ENCODE results near the gene ARHGAP28. TPM values are rescaled to one million over a fixed set of nuclear protein-coding genes. Genes with fewer than 3 reads are reported as not detected.

Gene ARHGAP28
- total and polyA plus RNA-seq, 7 donors = 0.65 to 8.8 (median 3.0) TPM

- ATAC-seq = no peak
- Histone ChIP-seq H3K9me3 (no peaks in the 10 kb centered on the region), H3K4me3 (no peak overlapping the region), H3K27ac (no peak overlapping the region), H3K36me3 (ENCODE audit: insufficient read depth in 1 of 2, low read depth in 1 of 2) (no peaks in the 10 kb centered on the region), H3K27me3 (ENCODE audit: insufficient read depth in 3 of 3, low read length in 2 of 3) (no peaks in the 10 kb centered on the region), H3K4me1 (no peaks in the 10 kb centered on the region)
- no peak for DNase-seq
- WGBS, 3 donors = 50 to 69% (median 52%) methylated on average over 4 of the region's 4 CpGs
- TF ChIP-seq, protein P1, sequence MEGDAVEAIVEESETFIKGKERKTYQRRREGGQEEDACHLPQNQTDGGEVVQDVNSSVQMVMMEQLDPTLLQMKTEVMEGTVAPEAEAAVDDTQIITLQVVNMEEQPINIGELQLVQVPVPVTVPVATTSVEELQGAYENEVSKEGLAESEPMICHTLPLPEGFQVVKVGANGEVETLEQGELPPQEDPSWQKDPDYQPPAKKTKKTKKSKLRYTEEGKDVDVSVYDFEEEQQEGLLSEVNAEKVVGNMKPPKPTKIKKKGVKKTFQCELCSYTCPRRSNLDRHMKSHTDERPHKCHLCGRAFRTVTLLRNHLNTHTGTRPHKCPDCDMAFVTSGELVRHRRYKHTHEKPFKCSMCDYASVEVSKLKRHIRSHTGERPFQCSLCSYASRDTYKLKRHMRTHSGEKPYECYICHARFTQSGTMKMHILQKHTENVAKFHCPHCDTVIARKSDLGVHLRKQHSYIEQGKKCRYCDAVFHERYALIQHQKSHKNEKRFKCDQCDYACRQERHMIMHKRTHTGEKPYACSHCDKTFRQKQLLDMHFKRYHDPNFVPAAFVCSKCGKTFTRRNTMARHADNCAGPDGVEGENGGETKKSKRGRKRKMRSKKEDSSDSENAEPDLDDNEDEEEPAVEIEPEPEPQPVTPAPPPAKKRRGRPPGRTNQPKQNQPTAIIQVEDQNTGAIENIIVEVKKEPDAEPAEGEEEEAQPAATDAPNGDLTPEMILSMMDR (IDR thresholded peaks at IDR 0.05) = no peak
- intact Hi-C loops (cut with DNase I) = no loop called here
Measured at GRCh38 chr18:6757931-6758330, 28.4 kb downstream of the ARHGAP28 start.

GRCh38 chr18:6759579-6759978 lies 30.1 kb downstream of the ARHGAP28 start:
- Histone ChIP-seq H3K27me3 (ENCODE audit: insufficient read depth in 3 of 3, low read length in 2 of 3) (no peaks in the 10 kb centered on the region), H3K36me3 (ENCODE audit: insufficient read depth in 1 of 2, low read depth in 1 of 2) (no peaks in the 10 kb centered on the region), H3K27ac (no peak overlapping the region), H3K9me3 (no peaks in the 10 kb centered on the region), H3K4me3 (no peak overlapping the region), H3K4me1 (no peaks in the 10 kb centered on the region)
- DNase-seq = no peak
- TF ChIP-seq, protein P1 (IDR thresholded peaks at IDR 0.05) = no peak
- WGBS, 3 donors = 47 to 88% (median 71%) methylated on average over 2 of the region's 2 CpGs
- intact Hi-C loops (cut with DNase I) = no loop called here
- ATAC-seq = no peak

GRCh38 chr18:6763524-6763923 lies 34.0 kb downstream of the ARHGAP28 start:
- ATAC-seq (no peak), DNase-seq (no peak)
- H3K4me3 ChIP-seq = no peak overlapping the region
- intact Hi-C loops (cut with DNase I) = no loop called here
- no peaks in the 10 kb centered on the region for H3K4me1 ChIP-seq
- H3K9me3 ChIP-seq = no peaks in the 10 kb centered on the region
- TF ChIP-seq, protein P1 (IDR thresholded peaks at IDR 0.05) = no peak
- no peaks in the 10 kb centered on the region for H3K36me3 ChIP-seq (ENCODE audit: insufficient read depth in 1 of 2, low read depth in 1 of 2)
- H3K27me3 ChIP-seq (ENCODE audit: insufficient read depth in 3 of 3, low read length in 2 of 3) = no peaks in the 10 kb centered on the region
- no peak overlapping the region for H3K27ac ChIP-seq
- WGBS, 3 donors = 68 to 93% (median 74%) methylated on average over 6 of the region's 6 CpGs

- Histone ChIP-seq H3K27ac (no peak overlapping the region), H3K9me3 (no peaks in the 10 kb centered on the region), H3K27me3 (ENCODE audit: insufficient read depth in 3 of 3, low read length in 2 of 3) (no peaks in the 10 kb centered on the region), H3K4me3 (no peak overlapping the region), H3K36me3 (ENCODE audit: insufficient read depth in 1 of 2, low read depth in 1 of 2) (no peaks in the 10 kb centered on the region), H3K4me1 (no peaks in the 10 kb centered on the region)
- TF ChIP-seq, protein P1 (IDR thresholded peaks at IDR 0.05) = no peak
- DNase-seq = no peak
- intact Hi-C loops (cut with DNase I) = no loop called here
- no peak for ATAC-seq
- 72 to 81% (median 74%) methylated on average over 3 of the region's 3 CpGs for WGBS, 3 donors
Measured at GRCh38 chr18:6764382-6764781, 34.9 kb downstream of the ARHGAP28 start.

DNA sequence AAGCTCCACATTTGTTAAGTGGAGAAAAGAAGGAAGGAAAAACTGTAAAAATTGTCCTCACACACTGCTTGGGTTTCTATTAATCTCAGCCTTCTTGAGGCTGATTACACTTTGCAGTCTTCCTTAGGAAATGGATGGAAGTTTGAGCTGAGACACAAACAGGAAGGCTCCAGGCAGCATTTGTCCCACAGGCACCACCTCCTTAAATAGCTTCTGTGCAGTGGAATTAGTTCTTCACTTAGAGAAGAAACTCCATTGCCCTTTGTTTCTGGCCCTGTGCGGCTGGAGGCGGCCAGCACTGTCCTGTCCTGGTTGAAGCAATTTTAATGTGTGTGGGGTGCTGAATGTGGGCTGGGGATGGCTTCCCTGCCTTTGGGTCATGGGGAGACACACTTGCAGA lies 44.3 kb downstream of the ARHGAP28 start:
- WGBS, 3 donors = 64 to 90% (median 81%) methylated on average over 2 of the region's 2 CpGs
- Histone ChIP-seq H3K27me3 (ENCODE audit: insufficient read depth in 3 of 3, low read length in 2 of 3) (no peaks in the 10 kb centered on the region), H3K27ac (no peak overlapping the region), H3K9me3 (no peaks in the 10 kb centered on the region), H3K4me1 (no peaks in the 10 kb centered on the region), H3K36me3 (ENCODE audit: insufficient read depth in 1 of 2, low read depth in 1 of 2) (no peaks in the 10 kb centered on the region), H3K4me3 (no peak overlapping the region)
- TF ChIP-seq, protein P1 (IDR thresholded peaks at IDR 0.05) = no peak
- no peak for ATAC-seq
- intact Hi-C loops (cut with DNase I) = no loop called here
- DNase-seq = no peak

Measured in psoas muscle (tissue), 8 donors.